ENCODE results near the gene WBP1L.
"Not testable (repeated sequence)": the region's sequence is repeated elsewhere in the genome, so short reads cannot be mapped to it uniquely, and the experiment has no call there.

The WBP1L gene

DNA sequence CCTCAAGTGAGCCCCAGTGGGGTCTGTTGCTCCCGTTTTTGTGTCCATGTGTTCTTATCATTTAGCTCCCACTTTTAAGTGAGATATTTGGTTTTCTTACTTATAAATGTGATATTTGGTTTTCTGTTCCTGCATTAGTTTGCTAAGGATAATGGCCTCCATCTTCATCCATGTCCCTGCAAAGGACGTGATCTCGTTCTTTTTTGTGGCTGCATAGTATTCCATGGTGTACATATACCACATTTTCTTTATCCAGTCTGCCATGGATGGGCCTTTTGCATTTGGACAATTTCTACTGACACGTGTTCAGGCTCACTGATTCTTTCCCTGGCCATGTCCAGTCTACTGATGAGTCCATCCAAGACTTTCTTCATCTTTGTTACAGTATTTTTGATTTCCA is 19.8 kb upstream of the WBP1L start:
- no peak for DNase-seq (ENCODE audit: low read depth in 2 of 2)

DNA sequence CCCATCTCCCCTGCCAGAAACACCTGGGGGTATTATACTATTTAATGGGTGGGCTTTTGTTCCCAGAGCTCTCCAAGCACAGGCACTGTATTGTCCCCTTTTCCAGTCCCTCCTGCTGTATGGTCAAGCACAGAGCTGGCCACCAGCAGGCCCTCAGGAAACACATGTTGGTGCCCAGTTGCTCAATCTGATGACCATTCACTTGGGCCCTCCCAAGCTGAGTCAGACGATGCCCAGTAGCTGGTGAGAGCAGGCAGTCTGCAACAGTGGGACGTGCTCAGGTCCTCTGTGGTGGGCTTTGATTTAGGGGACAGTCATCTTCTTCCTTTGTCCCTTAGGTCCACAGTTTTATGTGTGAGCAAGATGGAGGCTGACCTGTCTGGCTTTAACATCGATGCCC is 17.5 kb upstream of the WBP1L start:
- no peak for DNase-seq (ENCODE audit: low read depth in 2 of 2)

DNA sequence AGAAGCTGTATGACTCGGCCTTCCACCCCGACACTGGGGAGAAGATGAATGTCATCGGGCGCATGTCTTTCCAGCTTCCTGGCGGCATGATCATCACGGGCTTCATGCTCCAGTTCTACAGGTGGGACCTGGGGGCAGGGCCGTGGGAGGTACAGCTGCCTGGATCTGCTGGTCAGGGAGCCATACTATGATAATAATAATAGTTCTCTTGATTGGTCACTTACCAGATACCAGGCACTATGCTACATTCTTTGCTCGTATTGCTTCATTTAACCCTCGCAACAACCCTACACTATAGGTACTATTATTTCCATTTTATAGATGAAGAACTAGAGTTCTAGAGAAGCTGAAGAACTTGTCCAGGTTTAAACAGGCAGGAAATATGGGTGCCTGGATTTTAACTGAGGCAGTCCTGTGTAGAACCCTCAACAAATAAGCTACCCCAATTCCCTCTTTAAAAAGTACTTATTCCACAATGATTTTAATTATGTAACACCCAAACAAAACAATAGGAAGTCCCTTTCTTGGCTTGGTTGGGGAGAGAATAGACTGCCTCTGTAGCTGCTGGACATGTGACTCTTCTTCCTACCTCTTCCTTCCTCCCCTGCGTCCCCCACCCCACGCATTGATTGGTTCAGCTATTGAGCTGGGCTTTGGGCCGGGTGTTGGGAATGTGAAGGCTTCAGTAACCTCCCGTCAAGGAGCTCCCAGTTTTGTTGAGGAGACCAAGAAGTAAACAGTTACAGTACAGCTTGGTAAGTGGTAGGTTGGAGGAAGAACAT is 16.5 kb upstream of the WBP1L start:
- DNase-seq (ENCODE audit: low read depth in 2 of 2) = no peak

DNA sequence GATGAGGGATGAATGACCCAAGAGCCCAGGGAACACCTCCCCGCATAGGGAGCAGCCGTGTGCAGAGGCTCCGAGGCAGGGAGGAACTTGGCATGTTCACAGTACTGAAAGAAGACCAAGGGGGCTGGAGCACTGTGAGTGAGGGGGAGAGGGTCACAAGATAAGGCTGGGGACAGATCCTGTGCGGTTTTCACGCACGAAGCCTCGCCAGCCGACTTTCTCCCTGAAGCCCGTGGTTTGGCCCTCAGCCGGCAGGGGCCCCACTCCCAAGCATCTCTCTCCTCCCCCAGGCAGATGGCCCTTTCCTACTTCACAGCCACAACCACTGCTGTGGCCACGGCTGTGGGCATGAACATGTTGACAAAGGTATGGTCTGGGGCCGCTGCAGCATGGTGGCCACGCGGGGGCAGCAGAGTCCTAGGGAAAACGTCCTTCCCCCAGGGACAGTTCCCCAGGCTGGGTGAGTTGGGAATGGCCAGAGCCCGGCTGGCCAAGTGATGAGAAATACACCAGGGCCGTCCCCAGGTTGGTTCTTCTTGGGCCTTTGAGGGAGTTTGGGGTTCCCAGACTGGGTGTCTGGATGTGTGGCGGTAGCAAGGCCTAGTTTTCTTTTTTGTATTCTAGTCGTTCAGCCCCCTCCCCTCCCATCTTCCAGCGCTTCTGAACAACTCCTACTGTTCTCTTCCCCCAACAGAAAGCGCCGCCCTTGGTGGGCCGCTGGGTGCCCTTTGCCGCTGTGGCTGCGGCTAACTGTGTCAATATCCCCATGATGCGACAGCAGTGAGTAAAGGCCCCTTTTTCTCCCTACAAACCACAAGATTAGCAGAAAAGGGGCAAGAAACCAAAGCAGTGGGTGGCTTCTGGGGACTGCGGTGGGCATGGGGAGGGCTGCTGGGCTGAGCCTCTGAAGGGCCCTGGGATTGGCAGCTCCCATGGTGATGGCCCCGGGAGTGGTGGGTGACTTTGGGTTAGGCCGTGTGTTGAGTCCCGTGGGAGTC is 14.4 kb upstream of the WBP1L start:
- DNase-seq (ENCODE audit: low read depth in 2 of 2) = peak; percentile 48 to 50

DNA sequence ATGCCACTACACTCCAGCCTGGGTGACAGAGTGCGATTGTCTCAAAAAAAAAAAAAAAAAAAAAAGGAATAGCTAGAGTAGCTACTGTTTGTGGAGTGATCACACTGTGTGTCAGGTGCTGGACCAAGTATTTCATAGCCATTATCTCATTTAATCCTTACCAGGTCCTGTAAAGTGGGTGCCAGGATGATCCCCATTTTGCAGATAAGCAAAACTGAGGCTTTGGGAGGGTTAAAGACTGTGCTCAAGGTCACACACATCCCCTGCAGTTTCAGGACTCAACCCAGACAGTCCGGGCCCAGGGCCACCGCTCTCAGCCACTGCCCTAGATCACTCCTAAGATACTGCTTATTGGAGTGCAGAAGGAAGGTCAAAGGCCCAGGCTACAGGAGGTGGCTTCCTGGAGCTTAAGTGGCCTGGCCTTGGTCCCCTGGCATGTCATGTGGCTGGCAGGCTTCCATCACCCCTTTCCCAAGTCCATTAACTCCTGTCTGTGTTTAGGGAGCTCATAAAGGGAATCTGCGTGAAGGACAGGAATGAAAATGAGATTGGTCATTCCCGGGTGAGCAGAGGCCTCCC is 12.4 kb upstream of the WBP1L start:
- no peak for DNase-seq (ENCODE audit: low read depth in 2 of 2)

DNA sequence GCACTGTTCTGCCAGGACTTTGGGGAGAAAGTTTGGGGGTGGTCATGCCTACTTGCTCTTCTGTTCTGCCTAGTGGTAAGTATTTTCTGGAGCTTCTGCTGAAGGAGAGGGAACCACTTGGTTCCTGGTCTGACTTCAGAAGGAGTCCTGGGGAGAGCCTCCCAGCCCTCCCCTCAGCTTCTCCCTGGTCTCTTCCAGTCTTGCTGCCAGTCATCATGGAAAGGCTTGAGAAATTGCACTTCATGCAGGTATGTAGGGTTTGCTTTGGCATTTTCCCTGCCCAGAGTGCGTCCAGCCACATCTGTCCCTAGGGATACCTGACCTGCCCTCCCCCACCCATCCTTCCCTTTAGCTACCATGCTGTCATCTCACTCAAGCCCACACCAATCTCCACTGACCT is 11.1 kb upstream of the WBP1L start:
- DNase-seq (ENCODE audit: low read depth in 2 of 2) = no peak

DNA sequence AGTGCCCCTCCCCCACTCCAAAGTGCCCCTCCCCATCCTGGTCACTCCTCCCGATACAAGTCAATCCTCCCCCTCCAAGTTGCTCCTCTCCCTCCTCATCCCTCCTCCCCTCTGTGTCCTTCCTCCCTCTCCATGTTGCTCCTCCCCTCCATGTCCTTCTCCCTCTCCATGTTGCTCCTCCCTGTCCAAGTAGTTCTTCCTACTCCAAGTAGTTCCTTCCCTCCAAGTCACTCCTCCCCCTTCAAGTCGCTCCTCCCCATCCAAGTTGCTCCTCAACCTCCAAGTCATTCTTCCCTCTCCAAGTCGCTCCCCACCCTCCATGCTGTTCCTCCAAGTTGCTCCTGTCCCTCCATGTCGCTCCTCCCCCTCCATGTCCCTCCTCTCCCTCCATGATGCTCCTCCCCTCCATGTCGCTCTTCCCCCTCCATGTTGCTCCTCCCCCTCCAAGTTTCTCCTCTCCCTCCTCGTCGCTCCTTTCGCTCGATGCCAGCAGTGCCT is 8.6 kb upstream of the WBP1L start:
- no peak for DNase-seq (ENCODE audit: low read depth in 2 of 2)

DNA sequence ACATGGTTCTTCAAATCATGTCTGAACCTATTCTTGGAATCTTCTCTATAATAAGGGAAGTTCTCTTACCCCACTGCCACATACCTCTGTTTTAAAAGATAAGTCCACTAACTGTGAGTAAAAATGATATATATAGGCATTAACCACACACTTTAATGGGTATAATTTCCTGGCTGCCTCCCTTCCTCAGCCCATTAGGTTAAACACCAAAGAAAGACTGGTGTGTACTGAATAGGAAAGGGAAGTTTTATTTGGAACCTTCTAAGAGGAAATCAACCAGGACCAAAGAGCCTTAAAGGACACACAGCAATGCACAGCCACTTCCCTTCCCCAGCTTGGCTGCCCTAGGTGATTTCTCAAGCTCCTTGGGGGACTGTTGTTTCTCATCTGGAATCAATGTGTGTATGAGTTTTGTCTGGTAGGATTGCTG is 5.0 kb upstream of the WBP1L start:
- DNase-seq (ENCODE audit: low read depth in 2 of 2) = no peak

DNA sequence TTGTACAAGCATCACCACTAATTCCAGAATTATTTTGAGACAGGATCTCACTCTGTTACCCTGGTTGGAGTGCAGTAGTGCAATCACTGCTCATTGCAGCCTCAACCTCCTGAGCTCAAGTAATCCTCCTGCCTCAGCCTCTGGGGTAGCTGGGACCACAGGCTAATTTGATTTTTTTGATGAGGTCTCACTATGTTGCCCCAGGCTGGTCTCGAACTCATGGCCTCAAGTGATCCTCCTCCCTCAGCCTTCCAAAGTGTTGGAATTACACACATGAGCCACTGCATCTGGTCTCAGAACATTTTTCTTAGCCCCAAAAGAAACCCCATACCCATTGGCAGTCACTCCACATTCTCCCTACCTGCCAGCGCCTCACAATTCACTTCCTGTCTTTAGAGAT is 3.5 kb upstream of the WBP1L start:
- no peak for DNase-seq (ENCODE audit: low read depth in 2 of 2)

DNA sequence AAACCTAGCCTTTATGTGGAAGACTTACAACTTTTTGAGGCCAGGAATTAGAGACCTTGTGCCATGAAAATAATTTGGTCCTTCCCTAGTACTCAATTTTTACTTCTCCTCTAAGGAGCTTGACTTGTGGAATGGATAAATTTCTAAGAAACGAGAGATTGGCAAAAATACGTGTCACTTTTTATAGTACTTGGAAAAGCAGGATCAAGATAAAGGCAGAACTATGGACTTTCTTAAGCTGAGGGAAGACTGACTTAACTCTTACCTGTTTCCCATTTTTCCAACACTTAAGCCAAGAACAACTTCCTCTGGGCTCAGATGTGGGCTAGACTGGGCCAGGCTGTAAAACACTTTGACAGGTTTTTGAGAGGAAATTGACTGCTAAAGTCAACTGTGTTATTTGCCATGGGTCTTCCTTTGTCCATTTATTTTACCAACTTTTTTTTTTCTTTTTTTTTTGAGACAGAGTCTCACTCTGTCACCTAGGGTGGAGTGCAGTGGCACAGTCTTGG is 2.0 kb upstream of the WBP1L start:
- DNase-seq (ENCODE audit: low read depth in 2 of 2) = no peak

DNA sequence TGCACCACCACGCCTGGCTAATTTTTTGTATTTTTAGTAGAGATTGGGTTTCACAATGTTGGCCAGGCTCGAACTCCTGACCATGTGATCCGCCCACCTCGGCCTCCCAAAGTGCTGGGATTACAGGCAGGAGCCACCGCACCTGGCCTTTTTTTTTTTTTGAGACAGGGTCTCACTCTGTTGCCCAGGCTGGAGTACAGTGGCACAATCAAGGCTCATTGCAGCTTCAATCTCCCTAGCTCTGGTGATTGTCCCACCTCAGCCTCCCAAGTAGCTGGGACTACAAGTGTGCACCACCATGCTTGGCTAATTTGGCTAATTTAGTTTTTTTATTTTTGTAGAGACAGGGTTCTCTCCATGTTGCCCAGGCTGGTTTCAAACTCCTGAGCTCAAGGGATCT is 1.4 kb upstream of the WBP1L start:
- not testable (repeated sequence) for DNase-seq (ENCODE audit: low read depth in 2 of 2)

DNA sequence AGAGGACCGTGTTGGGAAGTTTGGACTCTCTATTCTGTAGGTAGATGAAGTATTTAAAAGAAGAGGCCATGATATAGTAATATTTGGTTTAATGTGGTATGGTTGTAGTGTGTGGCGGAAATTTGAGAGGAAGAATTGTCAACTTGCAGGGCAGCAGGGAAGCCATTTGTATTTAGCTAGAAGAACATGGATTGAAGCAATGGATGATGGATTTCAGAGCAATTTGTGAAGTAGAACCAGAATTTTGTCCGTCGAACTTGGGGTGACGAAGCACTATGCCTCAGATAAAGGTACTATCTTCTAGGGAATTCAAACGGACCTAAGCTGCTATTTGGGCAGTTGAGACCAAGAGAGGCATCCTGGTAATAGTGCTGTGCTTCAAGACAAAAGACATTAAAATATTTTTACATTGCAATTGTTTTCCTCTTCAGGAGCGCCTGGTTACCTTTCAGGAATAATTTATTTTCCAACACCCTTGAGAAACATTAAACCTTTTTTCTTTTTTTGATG is 615 bp upstream of the WBP1L start:
- DNase-seq (ENCODE audit: low read depth in 2 of 2) = no peak

DNA sequence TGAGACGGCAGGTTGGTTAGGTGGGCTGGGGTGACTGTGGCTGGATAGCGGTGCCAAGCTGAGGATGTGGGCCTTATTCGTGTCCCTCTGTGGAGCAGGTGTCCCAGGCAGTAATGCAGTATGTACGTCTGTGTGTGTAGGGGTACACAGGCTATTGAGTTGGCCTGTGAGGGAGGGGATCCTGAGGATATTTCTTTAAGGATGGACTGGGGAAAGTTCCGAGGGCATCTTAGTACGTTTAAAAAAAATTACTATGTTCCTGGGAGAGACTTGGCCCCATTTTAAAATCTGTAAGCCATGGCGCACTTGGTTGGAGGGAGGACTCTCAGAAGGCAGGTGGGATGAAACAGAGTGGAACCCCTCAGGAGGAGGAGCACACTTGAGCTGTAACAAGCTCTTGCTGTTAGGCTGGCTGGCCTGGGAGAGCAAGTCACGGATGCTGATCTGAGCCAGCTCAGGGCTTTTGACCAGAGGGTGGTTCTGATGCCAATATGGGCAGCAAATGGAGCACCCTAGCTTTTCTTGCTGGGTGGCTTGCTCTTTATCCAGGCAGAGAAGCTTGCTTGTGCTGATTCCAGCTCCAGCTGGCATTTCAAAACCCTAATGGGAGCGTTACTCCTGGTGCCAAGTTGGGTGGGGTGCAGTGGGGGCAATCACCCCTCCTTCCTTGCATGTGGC is 765 bp downstream of the WBP1L start:
- no peak for DNase-seq (ENCODE audit: low read depth in 2 of 2)

DNA sequence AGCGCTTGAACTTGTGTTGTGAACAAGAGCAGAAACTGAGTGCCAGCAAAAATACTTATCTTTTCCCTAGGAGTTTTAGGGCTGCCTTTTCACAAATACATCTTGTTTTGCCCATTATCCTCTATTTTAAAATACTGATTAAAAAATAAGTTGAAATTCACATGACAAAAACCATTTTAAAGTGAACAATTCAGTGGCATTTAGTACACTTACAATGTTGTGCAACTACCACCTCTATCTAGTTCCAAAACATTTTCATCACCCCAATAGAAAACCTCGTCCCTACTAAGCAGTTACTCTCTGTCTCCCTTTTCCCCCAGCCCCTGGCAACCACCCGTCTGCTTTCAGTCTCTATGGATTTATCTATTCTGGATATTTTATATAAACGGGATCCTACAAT is 1.4 kb downstream of the WBP1L start:
- no peak for DNase-seq (ENCODE audit: low read depth in 2 of 2)

DNA sequence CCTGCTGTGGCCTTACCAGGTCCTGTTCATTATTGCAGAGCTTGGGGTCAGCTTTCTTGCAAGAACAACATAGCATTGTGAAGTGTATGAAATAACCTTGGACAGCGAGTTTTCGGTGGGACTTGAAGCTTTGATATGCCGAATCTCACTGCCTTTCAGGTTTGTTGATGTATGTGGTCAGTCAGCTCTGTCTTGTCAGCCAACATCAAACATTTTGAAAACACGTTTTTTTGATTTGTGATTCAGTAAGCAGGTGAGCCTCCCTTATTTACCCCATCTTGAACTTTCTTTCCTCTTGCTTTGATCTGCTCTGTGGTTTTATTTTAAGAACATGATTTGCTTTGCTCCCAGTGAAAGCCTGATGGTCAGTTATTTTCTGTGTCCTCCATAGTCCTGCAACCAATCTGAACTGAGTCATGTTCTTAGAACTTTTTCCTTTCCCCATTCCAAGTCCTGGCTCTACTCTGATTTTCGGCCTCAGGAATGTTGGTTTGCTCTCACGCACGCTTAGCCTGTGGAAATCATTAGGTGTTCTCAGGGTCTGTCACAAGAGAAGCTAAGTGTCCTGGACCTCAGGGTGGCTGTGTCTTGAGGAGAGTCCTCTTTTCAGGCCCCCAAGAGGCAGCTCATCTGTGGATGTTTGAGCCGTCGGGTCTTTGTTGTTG is 8.7 kb downstream of the WBP1L start:
- DNase-seq (ENCODE audit: low read depth in 2 of 2) = no peak

DNA sequence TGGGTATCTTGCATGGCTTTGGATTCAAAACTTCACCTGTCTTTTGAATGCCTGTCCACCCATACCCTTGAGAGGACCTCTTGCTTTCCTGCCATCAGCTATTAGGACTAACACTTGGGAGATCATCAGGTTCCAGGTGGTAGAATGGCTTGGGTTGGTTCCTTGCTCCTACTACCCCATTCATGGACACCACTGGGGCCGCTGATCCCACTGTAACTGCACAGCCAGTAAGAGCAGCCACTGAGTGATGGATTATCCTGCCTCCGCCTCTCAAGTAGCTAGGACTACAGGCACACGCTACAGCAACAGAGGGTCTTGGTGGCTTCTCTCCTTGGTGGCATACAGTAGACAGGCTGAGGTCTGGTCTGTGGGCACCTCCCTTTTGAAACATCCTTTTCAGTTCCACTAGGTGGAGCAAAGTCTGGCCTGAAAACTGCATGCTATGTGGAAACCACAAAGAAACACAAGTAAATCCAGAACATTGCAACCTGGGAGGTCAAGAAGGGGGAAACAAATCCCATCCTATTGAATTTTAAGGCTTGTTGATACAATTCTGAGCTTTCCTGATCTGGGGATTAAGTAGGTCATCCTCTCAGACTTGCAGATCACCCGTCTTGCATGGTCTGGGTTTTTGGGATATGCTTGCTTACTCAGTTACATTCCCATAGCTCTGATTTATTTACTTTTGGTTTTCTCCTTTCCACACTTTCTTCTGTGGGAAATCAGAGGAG is 9.4 kb downstream of the WBP1L start:
- DNase-seq (ENCODE audit: low read depth in 2 of 2) = no peak

DNA sequence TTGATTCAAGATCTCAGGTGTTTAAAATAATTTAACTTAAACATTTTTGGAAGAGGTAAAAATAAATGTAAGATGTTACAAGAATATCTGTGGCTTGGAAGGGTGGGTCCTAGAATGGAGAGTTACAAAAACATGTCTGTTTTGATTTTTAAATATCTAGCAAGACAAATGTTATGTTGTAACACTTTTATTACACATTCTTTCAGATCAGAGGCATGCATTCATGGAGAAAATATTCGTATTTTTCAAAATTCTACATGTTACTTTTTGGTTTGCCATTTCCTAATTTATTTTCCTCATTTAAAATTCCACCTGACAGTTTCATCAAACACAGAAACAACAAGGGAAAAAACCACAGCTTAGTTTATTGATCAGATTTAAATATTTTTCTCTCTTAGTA is 10.0 kb downstream of the WBP1L start:
- DNase-seq (ENCODE audit: low read depth in 2 of 2) = no peak

DNA sequence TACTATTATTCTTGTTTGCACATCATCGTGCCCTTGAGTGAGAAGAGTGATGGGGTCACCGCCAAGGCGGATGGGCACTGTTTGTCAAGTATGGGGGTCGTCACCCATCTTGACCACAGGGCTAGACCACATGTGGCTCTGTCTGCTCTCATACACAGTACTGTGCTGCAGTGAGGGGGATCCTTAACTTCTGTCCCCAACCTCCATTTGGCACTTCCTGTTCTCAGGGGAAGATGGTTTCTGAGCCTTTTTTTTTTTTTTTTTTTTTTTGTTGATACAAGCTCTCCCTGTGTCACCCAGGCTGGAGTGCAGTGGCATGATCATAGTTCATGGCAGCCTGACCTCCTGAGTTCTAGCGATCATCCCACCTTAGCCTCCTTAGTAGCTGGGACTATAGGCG is 13.6 kb downstream of the WBP1L start:
- no peak for DNase-seq (ENCODE audit: low read depth in 2 of 2)

DNA sequence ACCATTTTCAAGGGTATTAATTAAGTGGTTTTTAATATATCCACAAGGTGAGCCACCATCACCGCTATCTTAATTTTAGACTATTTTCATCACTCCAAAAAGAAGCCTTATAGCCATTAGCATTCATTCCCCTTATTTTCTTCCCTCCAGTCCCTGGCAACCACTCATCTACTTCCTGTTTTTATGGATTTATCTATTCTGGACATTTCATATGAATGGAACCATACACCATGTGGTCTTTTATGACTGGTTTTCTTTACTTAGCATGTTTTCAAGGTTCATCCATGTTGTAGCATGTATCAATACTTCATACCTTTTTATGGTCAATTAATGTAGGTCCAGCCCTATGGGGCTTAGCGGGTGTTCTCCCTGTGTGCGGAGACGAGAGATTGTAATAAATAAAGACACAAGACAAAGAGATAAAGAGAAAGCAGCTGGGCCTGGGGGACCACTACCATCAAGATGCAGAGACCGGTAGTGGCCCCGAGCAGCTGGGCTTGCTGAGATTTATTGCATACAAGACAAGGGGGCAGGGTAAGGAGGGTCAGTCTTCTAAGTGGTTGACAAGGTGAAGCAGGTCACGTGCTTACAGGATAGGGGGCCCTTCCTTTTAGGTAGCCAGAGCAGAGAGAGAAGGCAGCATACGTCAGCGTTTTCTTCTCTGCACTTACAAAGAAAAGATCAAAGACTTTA is 14.6 kb downstream of the WBP1L start:
- DNase-seq (ENCODE audit: low read depth in 2 of 2) = no peak

DNA sequence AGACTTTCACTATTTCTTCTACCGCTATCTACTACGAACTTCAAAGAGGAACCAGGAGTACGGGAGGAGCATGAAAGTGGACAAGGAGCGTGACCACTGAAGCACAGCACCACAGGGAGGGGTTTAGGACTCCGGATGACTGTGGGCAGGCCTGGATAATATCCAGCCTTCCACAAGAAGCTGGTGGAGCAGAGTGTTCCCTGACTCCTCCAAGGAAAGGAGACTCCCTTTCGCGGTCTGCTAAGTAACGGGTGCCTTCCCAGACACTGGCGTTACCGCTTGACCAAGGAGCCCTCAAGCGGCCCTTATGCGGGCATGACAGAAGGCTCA is 15.2 kb downstream of the WBP1L start:
- DNase-seq (ENCODE audit: low read depth in 2 of 2) = not testable (repeated sequence)

All from stimulated activated CD8-positive, alpha-beta memory T cell treated with anti-CD3 and anti-CD28 coated beads, Interleukin-2, amount 100 ng/mL, for 48 hours (primary cell).